Transverse colon (tissue), 4 donors: Measurements from ENCODE around the gene USF1. TPM values are rescaled to one million over a fixed set of nuclear protein-coding genes. Genes with fewer than 3 reads are reported as not detected.
A peak's percentile ranks its signal among the peaks of the same experiment; 100 is the strongest.

Experiments used
- DNase-seq: peaks from one replicate; pipeline ENCODE4 v3.0.0-alpha.2; 2019
- H3K27ac ChIP-seq, 4 donors: fragments of 200-600 bp; sonication (generic); 2 replicates each; pipeline ENCODE4 v1.5.1; 2016 to 2018; ENCODE audit warnings: inconsistent platforms in 4 of 4
- H3K27me3 ChIP-seq: fragments of 200-600 bp; sonication (generic); 2 replicates; pipeline ENCODE4 v1.5.1; 2017; ENCODE audit warnings: inconsistent platforms
- H3K36me3 ChIP-seq, 4 donors: fragments of 200-600 bp; sonication (generic); 2 replicates each; pipeline ENCODE4 v1.5.1; 2017 to 2019; ENCODE audit warnings: inconsistent platforms in 4 of 4
- H3K4me1 ChIP-seq, 4 donors: fragments of 200-600 bp; sonication (generic); 2 replicates each; pipeline ENCODE4 v1.5.1; 2017 to 2020; ENCODE audit warnings: inconsistent platforms in 4 of 4
- H3K4me3 ChIP-seq, 4 donors: fragments of 200-600 bp; sonication (generic); 1 replicate in 1 of 4; 2 replicates in 3 of 4; pipeline versions ENCODE4 v1.5.1 to v1.6.1; 2017 to 2019; ENCODE audit warnings: inconsistent platforms in 4 of 4
- H3K9me3 ChIP-seq, 2 donors: fragments of 200-600 bp; sonication (generic); 2 replicates each; pipeline ENCODE4 v1.5.1; 2017 to 2019; ENCODE audit warnings: inconsistent platforms in 2 of 2
- EP300 ChIP-seq: sonication (generic); formaldehyde crosslinking; IDR thresholded peaks from one replicate; pipeline ENCODE4 v1.6.1; 2017; ENCODE audit warnings: antibody characterized with exemption, low read depth
- POLR2A ChIP-seq: fragments of 450-650 bp; IDR thresholded peaks from one replicate; pipeline ENCODE4 v1.6.1; 2016; ENCODE audit warnings: antibody characterized with exemption, mild to moderate bottlenecking, moderate library complexity
- POLR2AphosphoS5 ChIP-seq, 3 donors: sonication (generic); formaldehyde crosslinking; IDR thresholded peaks; one replicate each; pipeline ENCODE4 v1.6.1; 2016; ENCODE audit warnings: antibody characterized with exemption in 3 of 3
- WGBS, 2 donors: methylation state at CpG; one replicate each; pipeline ENCODE4 v1.1.5; 2018; ENCODE audit warnings: low coverage in 1 of 2; 5-methylcytosine and 5-hydroxymethylcytosine counted together
- in situ Hi-C, 4 donors: fragments of 200-750 bp; cut with MboI; loops; one replicate each; pipeline versions ENCODE4 v1.15.0 to v1.15.1; 2017; ENCODE audit warnings: low sequenced_read_pairs in 3 of 4, low pct_ligation_motif_present in 1 of 4, low pct_unique_long_range_greater_than_20kb in 1 of 4
- intact Hi-C: fragments of 100-400 bp; cut with DNase I; formaldehyde crosslinking; loops from one replicate; pipeline ENCODE4 v1.15.1; 2023; ENCODE audit warnings: low total_unique reads
- total RNA-seq, 4 donors: library from RNA; depleted of rRNA; stranded (reverse); fragments of >200 nt; gene quantifications; one replicate each; pipeline ENCODE4 v1.1.0, GENCODE V29; 2016
- TF ChIP-seq, protein P1 (sequence below), 5 experiments: fragments of 200-600 bp in 3 of 5; fragments of 450-650 bp in 2 of 5; sonication (generic) in 3 of 5; IDR thresholded peaks; 1 replicate in 2 of 5; 2 replicates in 3 of 5; pipeline ENCODE4 v1.5.1; 2016 to 2017; ENCODE audit warnings: antibody characterized with exemption in 5 of 5, inconsistent platforms in 3 of 5, mild to moderate bottlenecking in 2 of 5, moderate library complexity in 1 of 5

The USF1 gene
- total RNA-seq, 4 donors from 2014 or later: 34.4 to 78.2 (median 64.9) TPM

DNA sequence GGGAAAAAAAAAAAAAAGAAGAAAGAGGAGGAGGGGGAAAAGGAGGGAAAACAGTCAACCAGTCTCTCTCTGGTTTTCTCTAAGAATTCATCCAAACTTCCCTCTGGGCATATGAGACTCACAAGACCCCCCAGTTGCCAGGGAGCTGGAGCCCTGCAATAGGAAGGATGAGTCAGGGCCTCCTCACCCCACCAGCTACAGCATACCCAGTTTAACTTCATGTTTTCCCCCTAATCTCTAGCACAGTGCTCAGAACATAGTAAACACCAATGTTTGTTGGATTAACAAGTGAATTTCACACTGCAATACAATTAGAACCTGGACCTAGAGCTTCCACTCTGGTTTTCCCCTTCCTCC lies 32.7 kb downstream of the USF1 start:
- peak overlapping the region; percentile 86 to 92 (median 90) for H3K27ac ChIP-seq
- TF ChIP-seq, protein P1, sequence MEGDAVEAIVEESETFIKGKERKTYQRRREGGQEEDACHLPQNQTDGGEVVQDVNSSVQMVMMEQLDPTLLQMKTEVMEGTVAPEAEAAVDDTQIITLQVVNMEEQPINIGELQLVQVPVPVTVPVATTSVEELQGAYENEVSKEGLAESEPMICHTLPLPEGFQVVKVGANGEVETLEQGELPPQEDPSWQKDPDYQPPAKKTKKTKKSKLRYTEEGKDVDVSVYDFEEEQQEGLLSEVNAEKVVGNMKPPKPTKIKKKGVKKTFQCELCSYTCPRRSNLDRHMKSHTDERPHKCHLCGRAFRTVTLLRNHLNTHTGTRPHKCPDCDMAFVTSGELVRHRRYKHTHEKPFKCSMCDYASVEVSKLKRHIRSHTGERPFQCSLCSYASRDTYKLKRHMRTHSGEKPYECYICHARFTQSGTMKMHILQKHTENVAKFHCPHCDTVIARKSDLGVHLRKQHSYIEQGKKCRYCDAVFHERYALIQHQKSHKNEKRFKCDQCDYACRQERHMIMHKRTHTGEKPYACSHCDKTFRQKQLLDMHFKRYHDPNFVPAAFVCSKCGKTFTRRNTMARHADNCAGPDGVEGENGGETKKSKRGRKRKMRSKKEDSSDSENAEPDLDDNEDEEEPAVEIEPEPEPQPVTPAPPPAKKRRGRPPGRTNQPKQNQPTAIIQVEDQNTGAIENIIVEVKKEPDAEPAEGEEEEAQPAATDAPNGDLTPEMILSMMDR (IDR thresholded peaks at IDR 0.05): no peak
- TF ChIP-seq POLR2AphosphoS5 (IDR thresholded peaks at IDR 0.05) (no peak), POLR2A (no peak), EP300 (no peak)
- H3K36me3 ChIP-seq: no peaks in the 10 kb centered on the region
- in situ Hi-C loops: no loop called here
- H3K27me3 ChIP-seq: no peaks in the 10 kb centered on the region
- H3K9me3 ChIP-seq: no peaks in the 10 kb centered on the region
- peak overlapping the region in 1 of 4 donors; percentile 28 for H3K4me3 ChIP-seq
- H3K4me1 ChIP-seq: peaks cover 13 to 37% (median 24%) of the 10 kb centered on the region in 4 donors
- no peak for DNase-seq
- intact Hi-C loops: no loop called here

DNA sequence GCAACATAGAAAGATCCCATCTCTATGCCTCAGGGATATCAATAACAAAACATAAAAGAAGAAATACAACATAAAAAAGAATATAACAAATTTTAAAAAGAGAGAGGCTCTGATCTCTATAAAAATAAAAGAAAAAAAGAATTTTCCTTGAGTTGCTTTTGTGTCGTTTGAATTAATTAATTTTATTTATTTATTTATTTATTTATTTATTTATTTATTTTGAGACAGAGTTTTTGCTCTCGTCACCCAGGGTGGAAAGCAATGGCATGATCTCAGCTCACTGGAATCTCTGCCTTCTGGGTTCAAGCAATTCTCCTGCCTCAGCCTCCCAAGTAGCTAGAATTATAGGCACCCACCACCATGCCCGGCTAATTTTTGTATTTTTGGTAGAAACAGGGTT lies 33.4 kb downstream of the USF1 start:
- in situ Hi-C loops (no loop called here), intact Hi-C loops (no loop called here)
- peak overlapping the region; percentile 86 to 92 (median 90) for H3K27ac ChIP-seq
- no peaks in the 10 kb centered on the region for H3K36me3 ChIP-seq
- no peaks in the 10 kb centered on the region for H3K27me3 ChIP-seq
- H3K4me3 ChIP-seq: no peak overlapping the region
- DNase-seq: no peak
- 82 to 96% methylated on average over 2 to 3 of the region's 3 CpGs for WGBS, 2 donors
- TF ChIP-seq, protein P1 (IDR thresholded peaks at IDR 0.05): no peak
- TF ChIP-seq POLR2AphosphoS5 (IDR thresholded peaks at IDR 0.05): no peak
- peaks cover 11 to 30% (median 23%) of the 10 kb centered on the region in 4 donors for H3K4me1 ChIP-seq
- no peaks in the 10 kb centered on the region for H3K9me3 ChIP-seq

DNA sequence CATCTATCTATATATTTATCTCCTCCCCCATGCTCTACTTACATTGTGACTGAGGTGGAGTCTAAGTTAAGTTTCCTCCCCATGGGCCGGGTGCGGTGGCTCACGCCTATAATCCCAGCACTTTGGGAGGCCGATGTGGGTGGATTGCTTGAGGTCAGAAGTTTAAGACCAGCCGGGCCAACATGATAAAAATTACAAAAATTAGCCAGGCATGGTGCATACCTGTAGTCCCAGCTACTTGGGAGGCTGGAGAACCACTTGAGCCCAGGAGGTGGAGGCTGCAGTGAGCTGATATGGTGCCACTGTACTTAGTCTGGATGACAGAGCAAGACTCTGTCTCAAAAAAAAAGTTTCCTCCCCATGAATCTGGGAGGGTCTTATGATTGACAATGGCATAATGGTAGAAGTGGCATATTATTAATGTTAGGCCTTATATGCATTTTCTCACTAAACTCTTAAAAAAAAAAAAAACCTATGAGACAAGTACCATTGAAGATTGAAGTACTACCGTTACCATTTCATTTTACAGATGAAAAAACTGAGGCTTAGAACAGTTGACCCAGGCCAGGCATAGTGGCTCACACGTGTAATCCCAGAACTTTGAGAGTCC lies 36.1 kb downstream of the USF1 start:
- H3K9me3 ChIP-seq: no peaks in the 10 kb centered on the region
- H3K27ac ChIP-seq: no peak overlapping the region
- no peak overlapping the region for H3K4me3 ChIP-seq
- H3K4me1 ChIP-seq: peaks cover 11 to 21% (median 18%) of the 10 kb centered on the region in 4 donors
- H3K27me3 ChIP-seq: no peaks in the 10 kb centered on the region
- H3K36me3 ChIP-seq: no peaks in the 10 kb centered on the region
- no peak for DNase-seq
- 77 to 100% methylated on average over 1 to 7 of the region's 7 CpGs for WGBS, 2 donors
- in situ Hi-C loops: no loop called here
- TF ChIP-seq POLR2AphosphoS5 (IDR thresholded peaks at IDR 0.05) (no peak), EP300 (no peak)
- intact Hi-C loops: no loop called here

DNA sequence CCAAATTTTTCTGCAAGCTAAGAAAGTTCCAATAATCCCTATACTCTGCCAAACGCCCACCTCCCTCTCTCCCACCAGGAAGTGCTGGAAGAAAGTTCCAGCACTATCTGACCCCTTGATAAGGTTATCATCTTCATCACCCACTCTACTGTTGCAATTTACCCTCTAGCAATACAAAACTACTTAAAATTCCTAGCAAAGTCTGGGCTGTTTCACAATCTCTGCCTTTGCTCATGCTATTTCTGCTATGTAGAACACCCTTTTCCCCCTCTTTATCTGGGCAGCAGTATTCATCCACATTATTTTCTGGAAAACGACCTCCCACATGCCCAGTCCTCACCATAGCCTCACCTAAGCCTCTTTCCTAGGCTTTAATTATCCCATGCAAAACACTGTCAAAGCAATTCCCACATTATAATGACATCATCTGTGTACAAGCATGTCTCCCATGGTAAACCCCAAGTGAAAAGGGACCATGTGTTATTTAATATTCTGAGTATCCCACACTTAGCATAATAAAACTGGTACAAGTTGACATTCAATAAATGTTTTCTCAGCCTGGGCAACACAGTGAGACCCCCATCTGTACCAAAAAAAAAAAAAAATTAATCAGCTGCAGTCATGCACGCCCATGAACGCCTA lies 36.8 kb downstream of the USF1 start:
- no peak overlapping the region for H3K4me3 ChIP-seq
- H3K27ac ChIP-seq: no peak overlapping the region
- WGBS, 2 donors: 73 to 75% methylated on average over 4 of the region's 4 CpGs
- H3K27me3 ChIP-seq: no peaks in the 10 kb centered on the region
- intact Hi-C loops: no loop called here
- no peaks in the 10 kb centered on the region for H3K9me3 ChIP-seq
- in situ Hi-C loops: no loop called here
- TF ChIP-seq EP300 (no peak), POLR2A (no peak)
- TF ChIP-seq, protein P1 (IDR thresholded peaks at IDR 0.05): no peak
- peaks cover 7 to 14% (median 11%) of the 10 kb centered on the region in 4 donors for H3K4me1 ChIP-seq
- DNase-seq: no peak
- H3K36me3 ChIP-seq: no peaks in the 10 kb centered on the region

DNA sequence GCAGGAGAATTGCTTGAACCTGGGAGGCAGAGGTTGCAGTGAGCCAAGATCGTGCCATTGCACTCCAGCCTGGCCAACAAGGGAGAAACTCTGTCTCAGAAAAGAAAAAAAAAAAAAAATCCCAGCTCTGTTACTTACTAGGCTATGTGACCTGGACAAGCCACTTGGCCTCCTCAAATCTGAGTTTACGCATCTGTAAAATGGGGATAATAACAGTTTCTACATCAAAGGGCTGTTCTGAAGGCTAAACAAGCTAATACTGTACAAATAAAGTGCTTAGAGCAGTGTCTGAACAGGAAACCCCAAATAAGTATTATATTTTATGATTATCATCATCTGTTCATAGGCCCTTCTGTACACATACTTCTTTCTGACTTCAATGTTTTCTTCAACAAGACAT lies 38.4 kb downstream of the USF1 start:
- Histone ChIP-seq H3K9me3 (no peaks in the 10 kb centered on the region), H3K27ac (no peak overlapping the region), H3K4me3 (no peak overlapping the region), H3K27me3 (no peaks in the 10 kb centered on the region), H3K36me3 (no peaks in the 10 kb centered on the region), H3K4me1 (no peaks in the 10 kb centered on the region)
- no peak for DNase-seq
- WGBS, 2 donors: 80 to 95% methylated on average over 2 of the region's 2 CpGs
- in situ Hi-C loops (no loop called here), intact Hi-C loops (no loop called here)
- TF ChIP-seq POLR2AphosphoS5 (IDR thresholded peaks at IDR 0.05) (no peak), EP300 (no peak), POLR2A (no peak)
- TF ChIP-seq, protein P1 (IDR thresholded peaks at IDR 0.05): no peak
